HG03280 (cell line): ENCODE data around the gene TENM4.

Experiments
- ATAC-seq: cut with Tn5 transposase; IDR thresholded peaks from one replicate; pipeline ENCODE4 v1.9.1; 2021; ENCODE audit warnings: mild to moderate bottlenecking, moderate library complexity; ENCODE audit not compliant: unreplicated experiment

Gene TENM4

DNA sequence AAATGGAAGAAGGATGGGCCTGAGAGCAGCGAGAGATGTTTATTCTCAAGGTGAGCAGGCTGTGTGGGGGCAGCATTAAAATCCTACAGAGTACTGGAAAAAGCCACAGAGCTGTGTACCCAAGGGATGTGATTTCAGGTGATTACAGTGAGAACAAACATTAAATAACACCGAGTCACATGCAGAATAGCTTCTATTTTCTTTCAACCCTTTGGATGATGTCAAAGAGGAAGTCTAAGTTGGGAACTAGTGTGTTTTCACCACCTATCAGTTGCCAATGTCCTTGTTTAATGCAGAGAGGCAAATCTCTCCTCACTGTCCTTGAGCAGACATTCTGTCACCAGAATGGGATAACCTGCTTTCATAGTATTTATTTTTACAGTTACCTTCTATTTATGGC lies 486.6 kb downstream of the TENM4 start:
- ATAC-seq: no peak

DNA sequence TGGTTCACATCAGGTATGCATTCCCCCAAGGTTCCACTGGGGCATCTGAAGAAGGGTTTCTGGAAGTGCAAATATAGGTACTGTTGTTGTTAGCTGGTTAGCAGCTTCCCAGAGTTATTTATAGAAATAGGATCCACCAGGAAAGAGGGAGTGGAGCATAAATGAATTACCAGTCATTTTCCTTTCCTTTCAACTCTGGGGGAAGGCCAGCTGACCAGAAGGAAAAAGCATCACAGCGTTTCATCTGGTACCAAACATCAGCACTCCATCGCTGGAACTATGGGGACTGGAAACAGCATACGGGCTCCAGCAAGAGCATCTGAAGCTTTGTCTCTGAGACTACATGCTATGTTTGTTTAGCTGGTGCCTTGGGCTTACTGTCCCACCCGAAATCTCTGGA lies 487.9 kb downstream of the TENM4 start:
- no peak for ATAC-seq

DNA sequence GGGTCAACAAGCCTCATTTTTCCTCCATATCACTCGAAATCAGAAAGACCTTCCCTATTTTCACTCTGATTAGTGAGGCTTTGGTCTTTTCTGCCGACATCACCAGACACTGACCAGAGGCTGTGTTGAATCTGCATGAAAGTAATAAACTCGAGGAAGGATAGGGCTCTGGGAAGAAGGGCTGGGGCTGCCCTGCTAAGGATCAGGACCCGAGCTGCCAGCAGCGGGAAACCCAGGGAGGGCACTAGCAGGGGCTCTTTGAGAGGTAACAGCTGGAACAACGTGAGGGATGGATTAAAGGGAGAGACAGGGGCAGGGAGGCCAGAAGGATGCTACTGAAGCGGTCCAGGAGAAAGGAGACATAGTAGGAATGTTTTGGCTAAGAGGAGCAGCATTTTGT lies 488.7 kb downstream of the TENM4 start:
- ATAC-seq: no peak

DNA sequence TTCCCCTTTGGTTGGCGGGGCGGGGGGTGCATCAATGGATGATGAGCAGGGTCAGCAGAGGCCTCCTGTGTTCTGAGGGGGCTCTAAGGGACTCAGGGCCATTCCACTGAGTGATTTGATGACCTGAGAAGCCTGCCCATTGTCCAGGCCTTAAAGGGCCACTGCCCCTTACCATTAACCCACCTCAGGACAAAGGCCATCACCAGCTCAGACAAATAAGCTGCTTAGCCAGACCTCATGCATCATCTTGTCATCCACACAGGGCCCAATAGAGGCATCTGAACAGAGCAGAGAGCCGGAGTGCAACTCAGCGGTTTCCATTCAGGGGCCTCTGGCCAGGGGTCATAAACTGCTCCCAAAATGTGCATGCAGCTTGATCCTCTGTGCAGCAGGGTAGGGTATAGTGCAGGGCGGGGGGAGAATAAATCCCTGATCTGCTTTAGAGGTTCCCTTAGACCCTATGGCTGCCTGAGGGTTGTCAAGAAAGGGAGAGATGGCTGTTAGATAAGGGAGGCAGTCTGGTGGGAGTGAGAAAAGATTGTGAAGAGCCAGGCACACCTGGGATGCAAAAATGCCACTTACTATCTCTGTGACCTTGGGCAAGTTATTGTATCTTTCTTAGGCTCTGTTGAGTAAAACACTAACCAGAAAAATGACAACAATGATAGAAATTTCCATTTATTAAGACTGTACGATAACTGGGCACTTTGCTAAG lies 490.7 kb downstream of the TENM4 start:
- no peak for ATAC-seq

DNA sequence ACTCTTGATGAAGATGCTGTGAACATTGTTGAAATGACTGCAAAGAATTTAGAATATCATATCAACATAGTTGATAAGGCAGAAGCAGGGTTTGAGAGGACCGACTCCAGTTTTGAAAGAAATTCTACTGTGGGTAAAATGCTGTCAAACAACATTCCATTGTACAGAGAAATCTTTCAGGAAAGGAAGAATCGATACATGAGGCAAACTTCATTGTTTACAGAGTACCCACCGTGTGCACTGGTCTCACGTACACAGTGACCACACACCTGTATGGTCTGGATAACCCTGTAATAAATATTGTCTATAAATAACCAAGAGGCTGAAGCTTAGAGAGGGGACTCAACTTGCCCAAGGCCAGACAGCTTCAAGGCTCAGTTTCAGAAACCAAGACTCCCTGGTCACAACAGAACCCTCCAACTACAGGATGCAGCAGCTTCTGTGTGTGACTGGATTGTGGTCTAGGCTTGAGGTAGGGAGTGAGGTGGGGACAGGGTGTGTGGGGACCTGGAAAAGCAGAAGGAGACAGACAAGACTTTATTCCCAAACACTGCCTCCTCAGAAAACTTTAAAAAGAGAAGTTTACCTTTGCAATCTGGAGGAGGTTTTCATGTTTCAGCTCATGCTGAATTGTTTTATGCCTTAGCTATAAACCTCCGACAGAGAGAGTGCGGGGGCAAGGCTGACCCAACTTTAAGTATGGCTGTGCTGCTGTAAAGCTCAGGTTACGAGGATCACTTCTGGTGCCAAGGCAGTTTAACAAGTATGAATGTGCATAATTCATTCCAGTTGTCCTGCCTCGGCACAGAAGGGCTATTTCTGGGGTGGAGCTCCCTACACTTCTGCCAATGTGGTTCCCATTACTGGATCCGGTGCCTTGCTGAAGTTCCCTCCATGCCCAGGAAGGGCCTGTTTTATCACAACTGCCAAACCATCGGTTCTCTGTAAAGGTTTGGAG lies 493.6 kb downstream of the TENM4 start:
- no peak for ATAC-seq

DNA sequence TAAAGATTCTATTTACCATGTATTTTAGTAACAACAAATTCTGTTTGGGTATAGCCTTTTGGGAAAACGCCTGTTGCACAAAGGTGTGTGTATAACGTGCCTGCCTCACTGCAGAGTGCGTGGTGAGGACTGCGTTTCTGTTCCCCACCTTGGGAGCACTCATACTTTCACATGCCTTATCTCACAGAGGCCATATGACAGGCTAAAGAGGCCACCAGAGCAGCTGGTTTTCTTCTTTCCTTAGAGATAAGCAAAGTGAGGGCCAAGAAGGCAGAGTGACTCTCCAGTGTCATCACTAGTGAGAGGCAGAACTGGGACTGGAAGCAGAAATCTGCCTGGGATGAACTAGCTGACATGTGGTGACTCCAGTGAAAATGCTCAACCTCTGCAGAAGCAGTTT lies 497.0 kb downstream of the TENM4 start:
- ATAC-seq: no peak

DNA sequence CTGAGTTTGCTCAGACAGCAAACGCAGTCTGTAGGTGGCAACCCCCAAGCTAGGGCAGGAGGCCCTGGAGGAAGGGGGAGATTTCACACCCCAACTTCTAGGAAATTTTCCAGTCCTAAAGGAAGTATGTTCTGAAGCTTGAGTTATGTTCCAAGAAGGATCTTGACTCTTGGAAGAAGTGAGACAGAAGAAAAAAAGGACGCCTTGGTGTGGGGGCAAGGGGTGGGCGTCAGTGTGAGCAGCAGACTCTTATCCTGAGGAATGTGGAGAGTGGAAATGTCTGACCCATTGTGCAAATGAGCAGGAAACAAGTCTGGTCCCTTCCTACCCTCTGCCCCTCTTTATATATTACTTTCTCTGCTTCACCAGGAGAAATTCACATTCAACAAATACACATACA lies 497.7 kb downstream of the TENM4 start:
- ATAC-seq: no peak

DNA sequence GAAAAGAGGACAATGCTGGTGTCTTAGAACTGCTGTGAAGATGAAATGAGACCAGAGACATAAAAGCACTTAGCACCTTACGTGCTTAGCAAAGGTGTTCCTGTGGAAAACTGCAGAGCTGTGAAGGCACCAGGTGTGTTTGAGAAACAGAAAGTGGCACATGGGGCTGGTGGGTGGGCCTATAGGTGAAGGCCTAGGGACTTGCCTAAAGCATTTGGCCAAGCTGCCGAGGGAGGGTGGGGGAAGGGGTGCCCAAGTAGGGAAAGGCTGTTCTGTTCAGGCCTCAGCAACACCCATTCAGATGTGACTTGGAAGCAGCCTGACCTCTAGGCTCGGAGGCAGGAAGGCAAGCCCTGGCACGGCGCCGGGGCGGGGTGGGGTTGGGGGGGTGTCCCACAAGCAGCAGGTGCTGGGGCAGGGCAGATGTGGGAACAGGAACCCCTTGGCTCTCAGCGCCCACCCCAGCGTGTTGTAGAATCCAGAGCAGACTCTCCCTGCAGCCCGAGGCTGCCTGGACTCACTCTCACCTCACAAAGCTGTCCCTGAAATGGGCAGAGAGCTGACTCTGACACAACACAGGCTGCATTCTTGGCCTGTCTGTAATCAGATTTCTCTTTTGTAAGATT lies 499.5 kb downstream of the TENM4 start:
- no peak for ATAC-seq

DNA sequence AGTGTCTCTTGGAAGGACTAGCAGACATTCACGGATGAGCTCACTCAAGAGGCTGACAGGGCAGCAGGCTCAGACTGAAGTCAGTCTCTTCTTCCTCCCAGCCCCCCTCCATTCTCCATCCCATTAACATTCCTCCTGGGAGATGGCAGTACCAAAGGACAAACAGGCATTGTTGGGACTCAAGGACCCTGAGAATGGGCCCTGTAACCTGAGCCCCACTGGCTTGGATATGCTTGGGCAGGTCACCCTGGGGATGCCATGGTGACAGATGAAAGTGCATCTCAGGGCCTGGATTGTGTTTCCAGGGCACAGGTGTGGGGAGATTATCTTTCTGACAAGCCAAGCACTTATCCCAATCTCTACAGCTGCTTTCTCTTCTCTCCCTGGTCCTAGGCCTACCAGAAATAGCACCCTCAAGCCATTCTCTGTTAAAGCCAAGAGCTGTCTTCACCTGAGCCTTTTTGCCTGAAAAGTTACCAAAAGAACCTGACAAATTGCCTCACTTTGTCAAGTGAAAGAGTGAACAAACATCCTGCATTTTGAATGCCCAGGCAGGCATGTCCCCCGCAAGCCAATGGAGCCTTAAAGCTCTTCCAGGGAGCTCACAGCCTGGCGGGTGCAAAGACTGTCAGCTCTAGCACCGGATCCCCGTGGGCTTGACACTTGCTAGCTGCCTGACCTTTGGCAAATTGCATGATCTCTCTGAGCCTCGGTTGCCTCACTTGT lies 500.2 kb downstream of the TENM4 start:
- ATAC-seq: no peak

DNA sequence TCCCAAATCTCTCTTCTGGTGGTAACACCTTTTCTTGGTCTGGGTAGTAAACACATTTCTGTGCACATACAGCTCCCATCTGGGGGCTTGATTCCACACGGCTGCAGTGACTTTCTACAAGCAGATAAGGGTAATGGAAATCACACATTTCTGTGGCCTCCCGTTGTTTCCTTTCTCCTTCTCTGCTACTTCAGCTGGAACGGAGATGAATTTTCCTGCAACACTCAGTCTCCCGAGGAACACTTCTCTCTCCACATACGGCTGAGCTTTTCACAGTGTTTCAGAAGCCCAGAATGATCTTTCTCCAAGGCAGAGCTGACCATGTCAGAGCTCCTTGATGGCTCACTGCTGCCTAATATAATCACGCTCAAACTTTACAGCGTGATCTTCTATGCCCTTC lies 501.9 kb downstream of the TENM4 start:
- no peak for ATAC-seq

DNA sequence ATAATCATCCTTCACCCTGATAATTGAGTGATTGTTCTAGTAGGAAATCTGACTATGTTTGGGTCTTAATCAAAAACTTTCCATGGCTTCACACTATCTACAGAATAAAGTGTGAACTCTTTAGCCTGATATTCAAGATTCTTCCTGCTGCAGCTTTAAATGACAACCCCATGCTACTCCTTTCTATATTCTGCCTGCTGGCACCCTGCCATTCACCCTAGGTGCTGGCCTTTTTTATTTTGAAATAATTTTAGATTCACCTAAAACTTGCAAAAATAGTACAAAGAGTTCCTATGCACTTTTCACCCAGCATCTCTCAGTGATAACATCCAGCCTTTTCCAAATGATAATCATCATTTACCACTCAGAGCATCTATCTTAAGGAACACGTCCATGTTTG lies 502.8 kb downstream of the TENM4 start:
- no peak for ATAC-seq

DNA sequence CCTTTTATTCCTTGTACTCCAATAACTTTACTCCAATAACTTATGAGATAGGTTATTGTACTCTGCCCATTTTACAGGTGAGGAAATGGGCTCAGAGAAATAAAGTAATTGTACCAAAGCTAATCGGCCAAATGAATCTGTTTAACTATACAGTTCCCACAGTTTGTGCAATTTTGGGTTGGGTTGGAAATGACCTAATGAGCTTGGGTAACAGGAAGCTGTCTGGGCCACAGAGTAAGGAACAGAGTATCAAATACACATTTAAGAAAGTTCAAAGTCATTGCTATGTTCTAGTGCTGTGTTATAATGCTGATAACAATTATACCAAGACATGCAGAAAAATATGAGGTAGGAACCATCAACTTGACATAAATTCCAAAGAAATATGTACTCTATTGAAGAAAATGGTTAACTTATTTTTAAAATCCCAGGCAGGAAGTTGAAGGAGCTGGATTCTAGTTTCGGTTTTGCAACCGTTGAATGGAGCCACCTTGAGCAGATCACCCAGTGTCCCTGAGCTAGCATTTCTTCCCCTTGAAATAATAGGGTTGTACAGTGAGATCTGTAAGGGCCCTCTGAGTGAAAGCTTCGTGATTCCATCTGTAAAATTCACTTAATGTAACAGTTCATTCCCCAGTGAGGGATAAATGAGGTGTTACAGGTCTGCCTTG lies 505.3 kb downstream of the TENM4 start:
- no peak for ATAC-seq

DNA sequence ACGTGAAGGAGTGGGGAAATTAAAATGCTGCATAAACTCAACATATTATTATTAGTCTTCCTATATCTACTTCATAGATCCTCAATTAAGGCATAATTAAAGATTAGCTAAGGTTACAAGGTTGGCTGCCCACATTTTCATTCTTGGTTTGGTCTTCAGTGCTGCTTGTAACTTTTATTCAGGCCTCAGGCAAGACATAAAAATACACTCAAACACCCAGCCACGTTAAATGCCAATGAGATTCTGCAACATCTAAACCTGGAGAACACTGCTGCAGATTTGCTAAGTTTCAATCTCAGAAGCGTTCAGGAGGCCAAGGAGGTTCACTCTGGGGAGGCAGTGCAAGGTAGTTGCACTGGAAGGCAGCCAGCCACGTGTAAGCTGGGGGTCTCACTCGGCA lies 507.5 kb downstream of the TENM4 start:
- no peak for ATAC-seq

DNA sequence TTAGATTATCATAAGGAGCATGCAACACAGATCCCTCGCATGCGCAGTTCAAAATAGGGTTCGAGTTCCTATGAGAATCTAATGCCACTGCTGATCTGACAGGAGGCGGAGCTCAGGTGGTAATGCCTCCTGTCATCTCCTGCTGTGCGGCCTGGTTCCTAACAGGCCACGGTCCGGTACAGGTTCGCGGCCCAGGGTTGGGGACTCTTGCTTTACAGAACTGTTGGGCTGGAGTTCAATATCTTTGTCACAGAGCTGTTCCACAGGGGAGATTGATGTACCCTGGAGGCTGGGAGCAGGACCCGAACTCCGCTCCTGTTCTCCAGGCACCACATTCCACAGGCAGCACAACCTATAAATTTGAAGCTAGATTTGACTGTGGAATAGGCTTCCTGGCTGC lies 508.1 kb downstream of the TENM4 start:
- no peak for ATAC-seq

DNA sequence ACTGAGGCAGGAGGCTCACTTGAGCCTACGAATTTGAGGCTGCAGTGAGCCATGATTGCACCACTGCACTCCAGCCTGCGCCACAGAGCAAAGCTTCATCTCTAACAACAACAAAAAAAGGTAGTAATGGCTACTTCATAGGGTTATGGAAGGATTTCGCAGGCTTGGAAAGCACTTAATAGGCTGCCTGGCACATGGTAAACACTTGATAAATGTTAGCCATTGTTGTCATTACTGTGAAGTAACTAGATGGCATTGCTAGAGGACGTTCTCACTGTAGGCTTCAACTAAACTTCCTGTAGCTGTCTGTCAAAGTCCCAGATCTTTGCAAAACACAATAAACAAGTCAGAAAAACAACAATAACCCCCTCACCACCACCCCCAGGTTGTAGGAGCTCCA lies 508.9 kb downstream of the TENM4 start:
- ATAC-seq: no peak

DNA sequence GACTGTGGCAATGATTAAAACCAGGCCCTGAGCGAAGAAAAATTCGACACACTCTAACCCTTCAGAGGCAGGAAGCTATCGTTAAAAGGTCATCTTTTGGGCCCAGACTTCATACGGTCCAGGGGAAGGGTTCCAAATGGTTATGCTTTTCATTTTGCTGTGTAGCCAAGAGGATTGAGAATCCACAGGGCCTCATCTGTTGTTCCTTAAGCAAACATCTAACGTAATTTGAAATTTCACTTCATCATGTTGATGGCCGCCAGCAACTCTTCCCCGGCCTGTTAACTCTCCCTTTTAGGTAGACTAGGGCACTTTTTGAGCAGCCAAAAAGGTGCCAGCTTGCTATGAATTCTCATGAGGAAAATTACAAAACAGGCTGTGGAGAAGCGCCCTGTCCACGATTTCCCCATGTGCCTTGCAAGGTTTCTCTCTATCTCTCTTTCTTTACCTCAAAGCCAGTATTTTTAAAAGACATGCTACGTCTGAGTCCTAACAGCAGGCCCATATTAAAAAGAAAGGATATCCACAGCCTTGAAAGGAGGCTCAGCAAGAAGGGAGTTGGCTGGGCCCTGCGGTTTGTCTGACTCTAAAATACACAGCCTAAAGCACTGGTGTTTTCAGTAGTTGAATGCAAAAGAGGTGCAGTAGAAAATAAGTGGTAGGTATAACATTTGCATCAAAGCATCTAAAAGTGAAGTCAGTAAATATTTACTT lies 509.9 kb downstream of the TENM4 start:
- no peak for ATAC-seq

DNA sequence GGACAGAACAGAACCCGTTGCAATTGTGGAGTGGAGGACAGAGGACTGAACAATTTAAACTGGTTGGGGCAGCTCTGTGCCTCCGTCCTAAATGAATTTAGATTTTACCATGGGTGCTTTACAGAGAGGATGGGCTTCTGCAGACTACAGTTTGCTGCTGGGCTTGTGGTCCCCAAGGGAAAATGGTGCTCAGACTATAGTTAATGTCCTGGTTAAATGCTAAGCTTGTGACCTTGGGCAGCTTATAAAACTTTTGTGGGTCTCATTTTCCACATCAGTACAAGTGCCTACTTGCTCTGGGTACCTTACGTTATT lies 511.0 kb downstream of the TENM4 start:
- ATAC-seq: no peak

DNA sequence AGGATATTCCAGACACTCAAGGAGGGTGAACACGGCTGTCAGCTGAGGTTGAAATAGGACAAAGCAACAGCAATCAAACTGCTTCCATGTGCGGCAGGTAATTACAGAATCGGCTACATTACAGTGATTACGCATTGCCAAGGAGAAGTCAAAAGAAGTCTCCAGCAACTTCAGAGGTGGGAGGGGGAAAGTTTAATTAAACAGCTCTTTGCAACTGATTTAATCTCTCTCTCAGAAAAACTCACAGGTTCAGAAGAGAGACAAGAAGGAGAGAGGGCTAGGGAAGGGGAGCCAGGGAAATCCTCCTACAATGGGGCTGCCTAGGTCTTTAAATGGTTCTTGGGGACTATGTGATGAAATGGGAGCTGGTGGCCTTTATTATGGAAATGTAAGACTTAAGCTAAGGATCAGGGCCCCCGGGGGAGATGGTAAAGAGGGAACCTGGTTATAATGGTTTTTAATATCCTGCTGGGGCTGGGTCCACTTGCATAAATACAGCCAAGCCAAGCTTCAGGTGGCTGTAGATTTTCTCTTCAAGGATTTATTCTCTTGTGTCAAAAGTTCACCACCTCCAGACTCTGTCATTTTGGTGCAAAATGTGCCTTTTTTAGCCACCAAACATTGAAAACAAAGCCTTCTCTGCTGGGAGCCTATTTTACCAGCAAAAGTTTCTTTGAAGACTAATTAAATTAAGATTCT lies 511.5 kb downstream of the TENM4 start:
- no peak for ATAC-seq

DNA sequence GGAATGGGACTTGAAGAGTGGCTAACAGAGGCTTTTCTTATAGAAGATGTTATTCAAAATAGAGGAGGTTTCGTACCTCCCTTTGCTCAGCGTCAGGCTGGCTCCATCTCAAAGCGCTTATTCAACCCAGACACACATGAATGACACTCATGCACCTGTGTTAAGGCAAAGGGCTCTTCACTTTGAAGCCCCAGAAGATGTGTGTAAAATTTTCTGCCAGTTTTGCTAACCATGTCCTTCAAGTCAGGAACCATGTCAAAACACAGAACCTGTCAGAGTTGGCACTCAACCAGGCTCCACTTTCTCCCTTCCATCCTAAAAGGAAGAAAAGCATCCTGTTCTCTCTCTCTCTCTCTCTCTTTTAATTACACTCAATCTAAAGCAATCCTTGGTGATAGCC lies 513.3 kb downstream of the TENM4 start:
- no peak for ATAC-seq
